T-helper 2 cell treated with Interferon-gamma antibody and Interleukin-4, amounts not matched to agents 5 μg/mL and 100 μg/mL, for 36 hours (primary cell): ENCODE measurements around the gene ZNF692.

Source experiments
- DNase-seq: peaks from one replicate; pipeline ENCODE4 v3.0.0; 2021; ENCODE audit warnings: low spot score
- H3K27ac Mint-ChIP-seq: one replicate; pipeline ENCODE4 v1.8.0; 2021; ENCODE audit warnings: mild to moderate bottlenecking, mixed read lengths
- H3K27me3 Mint-ChIP-seq: one replicate; pipeline ENCODE4 v1.8.0; 2021; ENCODE audit warnings: low read depth, mixed read lengths
- H3K36me3 Mint-ChIP-seq: one replicate; pipeline ENCODE4 v1.8.0; 2021; ENCODE audit warnings: low read depth, mixed read lengths
- H3K4me1 Mint-ChIP-seq: one replicate; pipeline ENCODE4 v1.8.0; 2021; ENCODE audit warnings: low read depth, mixed read lengths
- H3K4me3 Mint-ChIP-seq: one replicate; pipeline ENCODE4 v1.8.0; 2022; ENCODE audit warnings: mild to moderate bottlenecking, moderate library complexity, mixed read lengths
- H3K9me3 Mint-ChIP-seq: one replicate; pipeline ENCODE4 v1.8.0; 2021; ENCODE audit warnings: mixed read lengths

Gene ZNF692

GRCh38 chr1:248862695-248862997 lies 3.8 kb upstream of the ZNF692 start:
- H3K36me3 Mint-ChIP-seq = no peaks in the 10 kb centered on the region
- H3K27ac Mint-ChIP-seq = peak overlapping the region; percentile 80

GRCh38 chr1:248861616-248862015 lies 2.7 kb upstream of the ZNF692 start:
- Mint-ChIP-seq H3K27me3 (no peaks in the 10 kb centered on the region), H3K27ac (no peak overlapping the region), H3K9me3 (no peaks in the 10 kb centered on the region), H3K4me1 (peaks cover 31% of the 10 kb centered on the region), H3K36me3 (no peaks in the 10 kb centered on the region), H3K4me3 (no peak overlapping the region)
- DNase-seq = no peak

More at GRCh38 chr1:248862695-248862997, 3.8 kb upstream of the ZNF692 start:
- no peak for DNase-seq
- no peaks in the 10 kb centered on the region for H3K9me3 Mint-ChIP-seq
- H3K4me1 Mint-ChIP-seq = peaks cover 26% of the 10 kb centered on the region
- peak overlapping the region; percentile 82 for H3K4me3 Mint-ChIP-seq
- H3K27me3 Mint-ChIP-seq = no peaks in the 10 kb centered on the region

GRCh38 chr1:248860007-248860406 lies 1.1 kb upstream of the ZNF692 start:
- Mint-ChIP-seq H3K9me3 (no peaks in the 10 kb centered on the region), H3K36me3 (peaks cover 10% of the 10 kb centered on the region), H3K4me3 (peak overlapping the region; percentile 85), H3K4me1 (peaks cover 36% of the 10 kb centered on the region), H3K27me3 (no peaks in the 10 kb centered on the region), H3K27ac (peak overlapping the region; percentile 89)
- no peak for DNase-seq

GRCh38 chr1:248858096-248858890 lies 592 bp downstream of the ZNF692 start:
- Mint-ChIP-seq H3K36me3 (peaks cover 16% of the 10 kb centered on the region), H3K9me3 (no peaks in the 10 kb centered on the region), H3K4me1 (peaks cover 31% of the 10 kb centered on the region), H3K27ac (peak overlapping the region; percentile 89), H3K27me3 (no peaks in the 10 kb centered on the region), H3K4me3 (peak overlapping the region; percentile 85)
- DNase-seq = peak; percentile 43

GRCh38 chr1:248857749-248858095 lies 1.2 kb downstream of the ZNF692 start:
- Mint-ChIP-seq H3K9me3 (no peaks in the 10 kb centered on the region), H3K27me3 (no peaks in the 10 kb centered on the region), H3K4me3 (peak overlapping the region; percentile 85), H3K36me3 (peaks cover 16% of the 10 kb centered on the region), H3K4me1 (peaks cover 29% of the 10 kb centered on the region), H3K27ac (peak overlapping the region; percentile 89)
- no peak for DNase-seq

- no peak for DNase-seq
- H3K4me1 Mint-ChIP-seq = peaks cover 24% of the 10 kb centered on the region
- H3K36me3 Mint-ChIP-seq = peaks cover 16% of the 10 kb centered on the region
- H3K27ac Mint-ChIP-seq = peak overlapping the region; percentile 89
- no peaks in the 10 kb centered on the region for H3K27me3 Mint-ChIP-seq
- H3K9me3 Mint-ChIP-seq = no peaks in the 10 kb centered on the region
- H3K4me3 Mint-ChIP-seq = peak overlapping the region; percentile 85
Measured at GRCh38 chr1:248857201-248857600, 1.7 kb downstream of the ZNF692 start.

GRCh38 chr1:248856176-248856575 lies 2.7 kb downstream of the ZNF692 start:
- Mint-ChIP-seq H3K4me3 (peak overlapping the region; percentile 5), H3K36me3 (peaks cover 16% of the 10 kb centered on the region), H3K9me3 (no peaks in the 10 kb centered on the region), H3K27me3 (no peaks in the 10 kb centered on the region), H3K27ac (peak overlapping the region; percentile 17), H3K4me1 (peaks cover 19% of the 10 kb centered on the region)
- DNase-seq = no peak

GRCh38 chr1:248855580-248855979 lies 3.3 kb downstream of the ZNF692 start:
- DNase-seq = no peak
- Mint-ChIP-seq H3K36me3 (peaks cover 16% of the 10 kb centered on the region), H3K4me1 (peaks cover 19% of the 10 kb centered on the region), H3K27me3 (no peaks in the 10 kb centered on the region), H3K9me3 (no peaks in the 10 kb centered on the region), H3K4me3 (no peak overlapping the region), H3K27ac (peak overlapping the region; percentile 78)

GRCh38 chr1:248853663-248854375 lies 5.1 kb downstream of the ZNF692 start:
- H3K4me3 Mint-ChIP-seq = peak overlapping the region; percentile 8
- peaks cover 22% of the 10 kb centered on the region for H3K36me3 Mint-ChIP-seq
- no peak for DNase-seq
- no peaks in the 10 kb centered on the region for H3K27me3 Mint-ChIP-seq
- H3K4me1 Mint-ChIP-seq = peaks cover 10% of the 10 kb centered on the region
- no peaks in the 10 kb centered on the region for H3K9me3 Mint-ChIP-seq
- H3K27ac Mint-ChIP-seq = peak overlapping the region; percentile 58

- peaks cover 24% of the 10 kb centered on the region for H3K36me3 Mint-ChIP-seq
- H3K27ac Mint-ChIP-seq = no peak overlapping the region
- H3K9me3 Mint-ChIP-seq = no peaks in the 10 kb centered on the region
- no peak for DNase-seq
- no peaks in the 10 kb centered on the region for H3K27me3 Mint-ChIP-seq
- no peak overlapping the region for H3K4me3 Mint-ChIP-seq
- H3K4me1 Mint-ChIP-seq = peaks cover 10% of the 10 kb centered on the region
Measured at GRCh38 chr1:248852481-248853405, 6.1 kb downstream of the ZNF692 start.

GRCh38 chr1:248851390-248851789 lies 7.5 kb downstream of the ZNF692 start:
- peaks cover 31% of the 10 kb centered on the region for H3K36me3 Mint-ChIP-seq
- no peak for DNase-seq
- H3K27me3 Mint-ChIP-seq = no peaks in the 10 kb centered on the region
- no peak overlapping the region for H3K4me3 Mint-ChIP-seq
- no peaks in the 10 kb centered on the region for H3K9me3 Mint-ChIP-seq
- H3K4me1 Mint-ChIP-seq = peaks cover 5% of the 10 kb centered on the region
- H3K27ac Mint-ChIP-seq = no peak overlapping the region

- no peak overlapping the region for H3K4me3 Mint-ChIP-seq
- no peak overlapping the region for H3K27ac Mint-ChIP-seq
- H3K9me3 Mint-ChIP-seq = no peaks in the 10 kb centered on the region
Measured at GRCh38 chr1:248850536-248851251, 8.2 kb downstream of the ZNF692 start.

GRCh38 chr1:248850124-248850523 lies 8.8 kb downstream of the ZNF692 start:
- H3K27ac Mint-ChIP-seq = peak overlapping the region; percentile 29
- no peaks in the 10 kb centered on the region for H3K27me3 Mint-ChIP-seq
- no peaks in the 10 kb centered on the region for H3K9me3 Mint-ChIP-seq
- H3K4me1 Mint-ChIP-seq = no peaks in the 10 kb centered on the region
- no peak overlapping the region for H3K4me3 Mint-ChIP-seq
- DNase-seq = no peak
- H3K36me3 Mint-ChIP-seq = peaks cover 30% of the 10 kb centered on the region

More at GRCh38 chr1:248850536-248851251, 8.2 kb downstream of the ZNF692 start:
- Mint-ChIP-seq H3K27me3 (no peaks in the 10 kb centered on the region), H3K36me3 (peaks cover 27% of the 10 kb centered on the region), H3K4me1 (no peaks in the 10 kb centered on the region)
- no peak for DNase-seq
